Astrocyte of the cerebellum (primary cell): ENCODE data around the gene NEAT1.

ENCODE experiments used
- DNase-seq: peaks from one replicate; pipeline ENCODE4 v3.0.0-alpha.2; 2011; ENCODE audit warnings: low read depth
- H3K4me3 ChIP-seq: 2 replicates; pipeline ENCODE4 v1.5.1; 2011; ENCODE audit warnings: mild to moderate bottlenecking, low read depth, low read length, moderate library complexity
- in situ Hi-C: cut with HindIII; loops from 2 replicates; pipeline ENCODE4 v1.10.0; 2017; ENCODE audit warnings: low sequenced_read_pairs
- TF ChIP-seq, protein P1 (sequence below): IDR thresholded peaks from 2 replicates; pipeline ENCODE4 v1.5.1; 2012; ENCODE audit warnings: low read length, low read depth, moderate library complexity, mild to moderate bottlenecking; ENCODE audit errors: missing control alignments

The NEAT1 gene

DNA sequence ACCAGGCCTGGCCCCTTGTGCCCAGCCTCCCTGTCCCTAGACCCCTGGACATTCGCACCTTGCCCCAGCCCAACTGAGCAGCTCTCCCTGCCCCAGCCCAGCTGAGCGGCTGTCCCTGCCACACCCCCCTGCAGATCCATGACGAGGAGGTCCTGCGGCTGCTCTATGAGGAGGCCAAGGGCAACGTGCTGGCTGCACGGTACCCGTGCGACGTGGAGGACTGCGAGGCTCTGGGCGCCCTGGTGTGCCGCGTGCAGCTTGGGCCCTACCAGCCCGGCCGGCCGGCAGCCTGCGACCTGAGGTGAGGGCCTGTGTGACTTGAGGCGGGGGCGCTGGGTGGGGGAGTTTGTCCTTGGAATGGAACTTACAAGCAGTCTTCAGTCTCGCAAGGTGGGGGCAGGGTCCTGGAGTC lies 28.5 kb upstream of the NEAT1 start:
- DNase-seq, result no peak
- TF ChIP-seq, protein P1, sequence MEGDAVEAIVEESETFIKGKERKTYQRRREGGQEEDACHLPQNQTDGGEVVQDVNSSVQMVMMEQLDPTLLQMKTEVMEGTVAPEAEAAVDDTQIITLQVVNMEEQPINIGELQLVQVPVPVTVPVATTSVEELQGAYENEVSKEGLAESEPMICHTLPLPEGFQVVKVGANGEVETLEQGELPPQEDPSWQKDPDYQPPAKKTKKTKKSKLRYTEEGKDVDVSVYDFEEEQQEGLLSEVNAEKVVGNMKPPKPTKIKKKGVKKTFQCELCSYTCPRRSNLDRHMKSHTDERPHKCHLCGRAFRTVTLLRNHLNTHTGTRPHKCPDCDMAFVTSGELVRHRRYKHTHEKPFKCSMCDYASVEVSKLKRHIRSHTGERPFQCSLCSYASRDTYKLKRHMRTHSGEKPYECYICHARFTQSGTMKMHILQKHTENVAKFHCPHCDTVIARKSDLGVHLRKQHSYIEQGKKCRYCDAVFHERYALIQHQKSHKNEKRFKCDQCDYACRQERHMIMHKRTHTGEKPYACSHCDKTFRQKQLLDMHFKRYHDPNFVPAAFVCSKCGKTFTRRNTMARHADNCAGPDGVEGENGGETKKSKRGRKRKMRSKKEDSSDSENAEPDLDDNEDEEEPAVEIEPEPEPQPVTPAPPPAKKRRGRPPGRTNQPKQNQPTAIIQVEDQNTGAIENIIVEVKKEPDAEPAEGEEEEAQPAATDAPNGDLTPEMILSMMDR, result no peak
- in situ Hi-C loops, result no loop called here
- no peak overlapping the region for H3K4me3 ChIP-seq

DNA sequence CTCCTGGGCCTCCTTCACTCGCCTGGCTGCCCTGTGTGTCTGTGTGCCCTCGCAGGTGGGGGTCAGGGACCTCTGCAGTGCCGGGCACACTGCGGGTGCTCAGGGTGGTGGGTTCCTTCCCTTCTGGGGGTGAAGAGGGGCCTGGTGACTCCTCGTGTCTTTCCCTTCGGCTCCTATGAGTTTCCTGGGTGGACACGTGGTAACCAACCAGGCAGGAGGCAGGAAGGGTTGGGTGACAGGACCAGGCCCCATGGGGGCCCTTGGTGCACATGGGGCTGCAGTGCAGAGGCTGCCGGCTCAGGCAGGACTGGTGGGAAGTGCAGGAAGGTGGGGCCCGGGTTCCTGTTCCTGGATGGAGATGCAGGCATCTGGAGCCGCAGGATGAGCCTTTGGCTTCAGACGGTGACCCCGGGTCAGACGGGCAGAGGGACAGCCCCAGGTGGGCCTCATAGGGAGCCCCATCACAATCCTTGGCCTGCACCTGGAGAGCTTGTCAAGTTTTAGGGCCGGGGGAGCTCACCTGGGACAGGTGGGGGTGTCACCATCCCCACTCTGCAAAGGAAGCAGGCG lies 26.6 kb upstream of the NEAT1 start:
- TF ChIP-seq, protein P1, result no peak
- no peak overlapping the region for H3K4me3 ChIP-seq
- DNase-seq, result no peak
- in situ Hi-C loops, result no loop called here

GRCh38 chr11:65396769-65397745 lies 25.5 kb upstream of the NEAT1 start:
- DNase-seq, result no peak
- no peak overlapping the region for H3K4me3 ChIP-seq
- in situ Hi-C loops, result no loop called here
- TF ChIP-seq, protein P1, result no peak

DNA sequence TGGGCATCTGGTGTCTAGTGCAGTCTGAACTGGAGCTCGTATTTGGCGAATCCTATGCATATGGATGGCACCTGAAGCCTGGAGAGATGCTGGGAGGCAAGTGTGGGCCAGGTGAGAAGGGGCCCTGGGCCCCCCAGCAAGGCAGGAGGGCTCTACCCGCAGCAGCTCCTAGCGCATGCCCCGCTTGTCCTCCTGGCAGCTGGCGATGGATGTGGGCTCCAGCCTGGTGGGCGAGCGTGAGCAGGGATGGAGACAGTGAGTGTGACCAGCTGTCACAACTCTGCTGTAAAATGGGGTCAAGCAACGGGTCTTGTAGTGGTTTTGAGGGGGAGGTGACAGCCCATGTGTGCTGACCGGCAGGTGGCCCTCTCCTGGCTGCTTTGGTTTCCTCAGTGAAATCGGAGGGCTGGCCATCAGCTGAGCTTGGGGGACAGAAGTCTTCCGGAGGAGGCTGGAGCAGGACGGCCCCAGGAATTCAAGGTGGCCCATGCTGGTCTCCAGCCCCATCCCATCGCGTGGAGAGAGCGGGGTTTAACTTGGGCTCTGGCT lies 24.2 kb upstream of the NEAT1 start:
- TF ChIP-seq, protein P1, result no peak
- no peak for DNase-seq
- in situ Hi-C loops, result no loop called here
- no peak overlapping the region for H3K4me3 ChIP-seq

GRCh38 chr11:65399249-65399648 lies 23.3 kb upstream of the NEAT1 start:
- no peak overlapping the region for H3K4me3 ChIP-seq
- TF ChIP-seq, protein P1, result no peak
- in situ Hi-C loops, result no loop called here
- no peak for DNase-seq

- in situ Hi-C loops, result no loop called here
- TF ChIP-seq, protein P1, result no peak
- no peak for DNase-seq
- H3K4me3 ChIP-seq, result no peak overlapping the region
Measured at GRCh38 chr11:65399845-65400244, 22.8 kb upstream of the NEAT1 start.
